HCT116 (cell line): ENCODE measurements around the gene SPACA5B. TPM values are rescaled to one million over a fixed set of nuclear protein-coding genes. Genes with fewer than 3 reads are reported as not detected.
"Not testable (repeated sequence)": the region's sequence is repeated elsewhere in the genome, so short reads cannot be mapped to it uniquely, and the experiment has no call there.

Experiments
- ATAC-seq: fragments of 200-7000 bp; cut with Tn5 transposase; 2 replicates; pipeline ENCODE4 v1.9.1; 2020; ENCODE audit warnings: mild to moderate bottlenecking, moderate library complexity
- BruUV-seq: library from RNA; stranded (reverse); fragments of 400-500 nt; replicated peaks from 2 replicates; lab custom pipeline; 2021; lab: Mats Ljungman, UMichigan
- CTCF ChIA-PET: fragments of 300-600 bp; sonication (Branson Sonifier 250); formaldehyde crosslinking; loops from one replicate; lab custom pipeline; 2021; ENCODE audit warnings: antibody characterized with exemption; lab: Charles Lee
- POLR2A ChIA-PET: fragments of 300-600, 350-600 bp; sonication (Branson Sonifier 250); formaldehyde crosslinking; loops from one replicate; lab custom pipeline; 2021; ENCODE audit warnings: antibody characterized with exemption; lab: Charles Lee
- RAD21 ChIA-PET, 2 experiments: fragments of 300-600 bp; sonication (Branson Sonifier 250); formaldehyde crosslinking; loops; one replicate each; lab custom pipeline; 2023; ENCODE audit warnings: low total read pairs in 2 of 2; ENCODE audit not compliant: uncharacterized antibody in 2 of 2, unreplicated experiment in 2 of 2, low non-redundant PET in 1 of 2; lab: Charles Lee
- DNase-seq: peaks from one replicate; pipeline ENCODE4 v3.0.0-alpha.2; 2010; ENCODE audit warnings: low read depth, low spot score
- H2AFZ ChIP-seq: fragments of 200-600 bp; shearing (Covaris generic), sonication (generic); 2 replicates; pipeline ENCODE4 v1.6.1; 2017; ENCODE audit warnings: low read depth, mixed run types, mixed read lengths, antibody characterized with exemption, low read length; ENCODE audit not compliant: poor library complexity, severe bottlenecking
- H3K27ac ChIP-seq: 2 replicates; pipeline ENCODE4 v1.5.1; 2012; ENCODE audit warnings: low read depth, low read length
- H3K27me3 ChIP-seq: fragments of 200-600 bp; sonication (generic); 2 replicates; pipeline ENCODE4 v1.6.1; 2016; ENCODE audit warnings: mixed run types, low read length, mixed read lengths; ENCODE audit not compliant: insufficient read depth
- H3K36me3 ChIP-seq, 2 experiments: fragments of 200-500 bp in 1 of 2; fragments of 200-600 bp in 1 of 2; sonication (Bioruptor generic) in 1 of 2; sonication (generic) in 1 of 2; 2 replicates each; pipeline versions ENCODE4 v1.5.1 to v1.6.1; 2014 to 2016; ENCODE audit warnings: low read length in 2 of 2, inconsistent platforms in 1 of 2, mixed read lengths in 1 of 2, mixed run types in 1 of 2; ENCODE audit not compliant: insufficient read depth in 2 of 2, control insufficient read depth in 1 of 2
- H3K4me1 ChIP-seq, 2 experiments: fragments of 200-600 bp in 1 of 2; sonication (generic) in 1 of 2; 2 replicates each; pipeline versions ENCODE4 v1.5.1 to v1.6.1; 2012 to 2017; ENCODE audit warnings: low read length in 2 of 2, inconsistent platforms in 1 of 2, mild to moderate bottlenecking in 1 of 2, mixed read lengths in 1 of 2, mixed run types in 1 of 2, moderate library complexity in 1 of 2; ENCODE audit not compliant: insufficient read depth in 2 of 2, control insufficient read depth in 1 of 2
- H3K4me2 ChIP-seq: fragments of 200-600 bp; sonication (generic); 2 replicates; pipeline ENCODE4 v1.6.1; 2017; ENCODE audit warnings: mixed run types, low read length, mixed read lengths
- H3K4me3 ChIP-seq, 2 experiments: fragments of 200-600 bp in 1 of 2; sonication (generic) in 1 of 2; replicated peaks in 1 of 2; 2 replicates each; pipeline ENCODE4 v1.5.1; 2011 to 2016; ENCODE audit warnings: low read length in 2 of 2, control low read depth in 1 of 2, low read depth in 1 of 2, mild to moderate bottlenecking in 1 of 2, mixed read lengths in 1 of 2, mixed run types in 1 of 2
- H3K79me2 ChIP-seq: fragments of 200-600 bp; sonication (generic); 2 replicates; pipeline ENCODE4 v1.6.1; 2017; ENCODE audit warnings: mild to moderate bottlenecking, mixed run types, low read length, moderate library complexity, mixed read lengths; ENCODE audit not compliant: insufficient read depth
- H3K9ac ChIP-seq: fragments of 200-600 bp; sonication (generic); 2 replicates; pipeline ENCODE4 v1.6.1; 2016; ENCODE audit warnings: low read length, mixed read lengths
- H3K9me2 ChIP-seq: fragments of 200-600 bp; sonication (generic), shearing (Covaris generic); 2 replicates; pipeline ENCODE4 v1.6.1; 2017; ENCODE audit warnings: mixed run types, mild to moderate bottlenecking, moderate library complexity; ENCODE audit not compliant: insufficient read depth
- H3K9me3 ChIP-seq, 2 experiments: fragments of 200-500 bp in 1 of 2; fragments of 200-600 bp in 1 of 2; sonication (Bioruptor generic) in 1 of 2; sonication (generic) in 1 of 2; 2 replicates each; pipeline ENCODE4 v1.6.1; 2014 to 2017; ENCODE audit warnings: low read length in 2 of 2, mixed read lengths in 2 of 2, inconsistent platforms in 1 of 2, low read depth in 1 of 2, mild to moderate bottlenecking in 1 of 2, mixed run types in 1 of 2, moderate library complexity in 1 of 2; ENCODE audit not compliant: control insufficient read depth in 1 of 2, insufficient read depth in 1 of 2
- H4K20me1 ChIP-seq: fragments of 200-600 bp; sonication (generic), shearing (Covaris generic); 2 replicates; pipeline ENCODE4 v1.6.1; 2017; ENCODE audit warnings: mixed run types, mild to moderate bottlenecking, moderate library complexity; ENCODE audit not compliant: insufficient read depth
- intact Hi-C: fragments of 100-400 bp; cut with micrococcal nuclease; formaldehyde crosslinking; loops from 2 replicates; pipeline ENCODE4 v1.10.0; 2022
- total RNA-seq: library from RNA; stranded (reverse); gene quantifications from one replicate; pipeline ENCODE4 v1.2.1, GENCODE V29; 2021; ENCODE audit not compliant: unreplicated experiment

The SPACA5B gene
- total RNA-seq, 1 experiment from 2014 or later, result not detected

- not testable (repeated sequence) for ATAC-seq
These were observed 51.5 kb downstream of the SPACA5B start for GRCh38 chrX:48181882-48182281.

More at GRCh38 chrX:48181882-48182281, 51.5 kb downstream of the SPACA5B start:
- H3K36me3 ChIP-seq, POLR2A ChIA-PET, H3K4me3 ChIP-seq, H3K27me3 ChIP-seq, H3K9me3 ChIP-seq, H3K4me1 ChIP-seq, CTCF ChIA-PET, intact Hi-C loops, H3K4me2 ChIP-seq, H3K9me2 ChIP-seq, DNase-seq, H4K20me1 ChIP-seq, H3K27ac ChIP-seq, BruUV-seq, H2AFZ ChIP-seq, H3K79me2 ChIP-seq, H3K9ac ChIP-seq, RAD21 ChIA-PET: not testable (repeated sequence)

Other genes with a start within 250 kb of the SPACA5B start
- 5.1 TPM for gene ZNF182, start 126.6 kb upstream of the SPACA5B start, total RNA-seq
- not detected for gene SPACA5, start 123.6 kb upstream of the SPACA5B start, total RNA-seq
- not detected for gene ZNF630, start 59.0 kb upstream of the SPACA5B start, total RNA-seq
- gene SSX5, start 66.2 kb downstream of the SPACA5B start, total RNA-seq, result not detected
- gene SSX1, start 124.8 kb downstream of the SPACA5B start, total RNA-seq, result not detected
- gene SSX3, start 226.1 kb downstream of the SPACA5B start, total RNA-seq, result not detected